GM18505 (cell line): ENCODE data around the gene TMEM69.
"Not testable (repeated sequence)": the region's sequence is repeated elsewhere in the genome, so short reads cannot be mapped to it uniquely, and the experiment has no call there.

Experiments
- ATAC-seq: cut with Tn5 transposase; IDR thresholded peaks from one replicate; pipeline ENCODE4 v1.9.1; 2021; ENCODE audit not compliant: unreplicated experiment
- POLR2A ChIP-seq: IDR thresholded peaks from 4 replicates; pipeline ENCODE4 v1.6.1; 2011; ENCODE audit warnings: borderline replicate concordance; ENCODE audit not compliant: insufficient read depth, insufficient read length; ENCODE audit errors: extremely low read depth

The TMEM69 gene

GRCh38 chr1:45730075-45730779, 42.2 kb downstream of the TMEM69 start:
- no peak for ATAC-seq
- TF ChIP-seq POLR2A, result no peak

- ATAC-seq, result no peak
- TF ChIP-seq POLR2A, result no peak
Observed at GRCh38 chr1:45730780-45731319, 42.9 kb downstream of the TMEM69 start.

DNA sequence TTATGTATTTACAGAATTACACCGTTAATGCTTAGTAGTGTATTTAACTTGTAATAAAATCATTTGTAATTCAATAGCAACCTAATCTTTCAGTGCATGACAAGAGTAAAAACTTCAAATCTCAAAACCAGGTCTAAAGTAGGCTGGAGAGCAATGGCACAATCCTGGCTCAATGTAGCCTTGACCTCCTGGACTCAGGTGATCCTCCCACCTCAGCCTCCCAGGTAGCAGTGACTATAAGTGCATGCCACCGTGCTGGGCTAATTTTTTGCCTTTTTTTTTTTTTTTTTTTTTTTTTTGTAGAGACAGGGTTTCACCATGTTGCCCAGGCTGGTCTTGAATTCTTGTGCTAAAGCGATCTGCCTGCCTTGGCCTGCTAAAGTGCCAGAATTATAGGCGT, 51.2 kb downstream of the TMEM69 start:
- no peak for ATAC-seq
- TF ChIP-seq POLR2A, result no peak

- not testable (repeated sequence) for ATAC-seq
Observed at GRCh38 chr1:45739641-45740156, 51.7 kb downstream of the TMEM69 start.
